ENCODE results near the gene MED16.
"Not testable (repeated sequence)": the region's sequence is repeated elsewhere in the genome, so short reads cannot be mapped to it uniquely, and the experiment has no call there.

The MED16 gene

GRCh38 chr19:843836-844545 lies 49.0 kb downstream of the MED16 start:
- H3K9ac ChIP-seq (ENCODE audit: low read depth, low read length, poor library complexity, severe bottlenecking): no peak overlapping the region
- H3K79me2 ChIP-seq (ENCODE audit: insufficient read depth, low read length): no peaks in the 10 kb centered on the region
- no peaks in the 10 kb centered on the region for H3K9me2 ChIP-seq (replicated peaks; ENCODE audit: low read depth, low read length)
- H3K27me3 ChIP-seq (ENCODE audit: insufficient read depth, low read length, poor library complexity, severe bottlenecking): no peaks in the 10 kb centered on the region
- no peaks in the 10 kb centered on the region for H3K9me3 ChIP-seq (ENCODE audit: insufficient read depth, low read depth, low read length)
- H3K4me2 ChIP-seq (ENCODE audit: low read depth, low read length, poor library complexity, severe bottlenecking): no peak overlapping the region
- H3K36me3 ChIP-seq (ENCODE audit: insufficient read depth, low read length): no peaks in the 10 kb centered on the region
- H3K4me3 ChIP-seq (ENCODE audit: low read length, poor library complexity, severe bottlenecking): no peak overlapping the region
- H3F3A ChIP-seq (ENCODE audit: low read depth): no peaks in the 10 kb centered on the region
- TF ChIP-seq, protein P1, sequence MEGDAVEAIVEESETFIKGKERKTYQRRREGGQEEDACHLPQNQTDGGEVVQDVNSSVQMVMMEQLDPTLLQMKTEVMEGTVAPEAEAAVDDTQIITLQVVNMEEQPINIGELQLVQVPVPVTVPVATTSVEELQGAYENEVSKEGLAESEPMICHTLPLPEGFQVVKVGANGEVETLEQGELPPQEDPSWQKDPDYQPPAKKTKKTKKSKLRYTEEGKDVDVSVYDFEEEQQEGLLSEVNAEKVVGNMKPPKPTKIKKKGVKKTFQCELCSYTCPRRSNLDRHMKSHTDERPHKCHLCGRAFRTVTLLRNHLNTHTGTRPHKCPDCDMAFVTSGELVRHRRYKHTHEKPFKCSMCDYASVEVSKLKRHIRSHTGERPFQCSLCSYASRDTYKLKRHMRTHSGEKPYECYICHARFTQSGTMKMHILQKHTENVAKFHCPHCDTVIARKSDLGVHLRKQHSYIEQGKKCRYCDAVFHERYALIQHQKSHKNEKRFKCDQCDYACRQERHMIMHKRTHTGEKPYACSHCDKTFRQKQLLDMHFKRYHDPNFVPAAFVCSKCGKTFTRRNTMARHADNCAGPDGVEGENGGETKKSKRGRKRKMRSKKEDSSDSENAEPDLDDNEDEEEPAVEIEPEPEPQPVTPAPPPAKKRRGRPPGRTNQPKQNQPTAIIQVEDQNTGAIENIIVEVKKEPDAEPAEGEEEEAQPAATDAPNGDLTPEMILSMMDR (conservative IDR thresholded peaks at IDR 0.05; ENCODE audit: low read length): no peak
- TF ChIP-seq EZH2phosphoT487 (IDR thresholded peaks at IDR 0.05; ENCODE audit: borderline replicate concordance): no peak
- no peaks in the 10 kb centered on the region for H4K20me1 ChIP-seq (ENCODE audit: insufficient read depth, low read length, poor library complexity, severe bottlenecking)
- H2AFZ ChIP-seq (ENCODE audit: low read length): no peak overlapping the region
- H3K4me1 ChIP-seq (ENCODE audit: insufficient read depth, low read length, poor library complexity, severe bottlenecking): no peaks in the 10 kb centered on the region

- no peaks in the 10 kb centered on the region for H3K9me2 ChIP-seq (replicated peaks; ENCODE audit: low read depth, low read length)
- H3K27me3 ChIP-seq (ENCODE audit: insufficient read depth, low read length, poor library complexity, severe bottlenecking): no peaks in the 10 kb centered on the region
- no peaks in the 10 kb centered on the region for H3K4me1 ChIP-seq (ENCODE audit: insufficient read depth, low read length, poor library complexity, severe bottlenecking)
- H3F3A ChIP-seq (ENCODE audit: low read depth): no peaks in the 10 kb centered on the region
- no peaks in the 10 kb centered on the region for H3K79me2 ChIP-seq (ENCODE audit: insufficient read depth, low read length)
- no peaks in the 10 kb centered on the region for H3K36me3 ChIP-seq (ENCODE audit: insufficient read depth, low read length)
- no peak overlapping the region for H3K4me3 ChIP-seq (ENCODE audit: low read length, poor library complexity, severe bottlenecking)
- H2AFZ ChIP-seq (ENCODE audit: low read length): no peak overlapping the region
- no peak overlapping the region for H3K4me2 ChIP-seq (ENCODE audit: low read depth, low read length, poor library complexity, severe bottlenecking)
- no peaks in the 10 kb centered on the region for H4K20me1 ChIP-seq (ENCODE audit: insufficient read depth, low read length, poor library complexity, severe bottlenecking)
- H3K9me3 ChIP-seq (ENCODE audit: insufficient read depth, low read depth, low read length): no peaks in the 10 kb centered on the region
- TF ChIP-seq, protein P1 (conservative IDR thresholded peaks at IDR 0.05; ENCODE audit: low read length): no peak
- TF ChIP-seq EZH2phosphoT487 (IDR thresholded peaks at IDR 0.05; ENCODE audit: borderline replicate concordance): no peak
- H3K9ac ChIP-seq (ENCODE audit: low read depth, low read length, poor library complexity, severe bottlenecking): no peak overlapping the region
Observed at GRCh38 chr19:843180-843835, 49.7 kb downstream of the MED16 start.

DNA sequence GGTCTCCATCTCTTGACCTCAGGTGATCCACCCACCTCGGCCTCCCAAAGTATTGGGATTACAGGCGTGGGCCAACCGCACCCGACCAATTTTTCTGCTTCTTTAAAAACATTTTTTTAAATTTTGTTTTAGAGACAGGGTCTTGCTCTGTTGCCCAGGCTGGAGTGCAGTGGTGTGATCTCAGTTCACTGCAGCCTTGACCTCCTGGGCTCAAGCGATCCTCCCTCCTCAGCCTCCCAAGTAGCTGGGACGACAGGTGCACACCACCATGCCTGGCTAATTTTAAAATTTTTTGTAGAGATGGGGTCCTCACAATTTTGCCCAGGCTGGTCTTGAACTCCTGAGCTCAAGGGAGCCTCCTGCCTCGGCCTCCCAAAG lies 50.2 kb downstream of the MED16 start:
- H3F3A ChIP-seq (ENCODE audit: low read depth); H3K79me2 ChIP-seq (ENCODE audit: insufficient read depth, low read length); H2AFZ ChIP-seq (ENCODE audit: low read length); H3K36me3 ChIP-seq (ENCODE audit: insufficient read depth, low read length); H3K4me1 ChIP-seq (ENCODE audit: insufficient read depth, low read length, poor library complexity, severe bottlenecking); H4K20me1 ChIP-seq (ENCODE audit: insufficient read depth, low read length, poor library complexity, severe bottlenecking); H3K9me2 ChIP-seq (replicated peaks; ENCODE audit: low read depth, low read length); H3K9me3 ChIP-seq (ENCODE audit: insufficient read depth, low read depth, low read length); H3K4me2 ChIP-seq (ENCODE audit: low read depth, low read length, poor library complexity, severe bottlenecking); H3K27me3 ChIP-seq (ENCODE audit: insufficient read depth, low read length, poor library complexity, severe bottlenecking); H3K9ac ChIP-seq (ENCODE audit: low read depth, low read length, poor library complexity, severe bottlenecking); H3K4me3 ChIP-seq (ENCODE audit: low read length, poor library complexity, severe bottlenecking): not testable (repeated sequence)
